Measurements from ENCODE around the gene ETV6. TPM values are rescaled to one million over a fixed set of nuclear protein-coding genes. Genes with fewer than 3 reads are reported as not detected.

ETV6 gene
- total RNA-seq, 1 experiment from 2014 or later, result 19.3 TPM

DNA sequence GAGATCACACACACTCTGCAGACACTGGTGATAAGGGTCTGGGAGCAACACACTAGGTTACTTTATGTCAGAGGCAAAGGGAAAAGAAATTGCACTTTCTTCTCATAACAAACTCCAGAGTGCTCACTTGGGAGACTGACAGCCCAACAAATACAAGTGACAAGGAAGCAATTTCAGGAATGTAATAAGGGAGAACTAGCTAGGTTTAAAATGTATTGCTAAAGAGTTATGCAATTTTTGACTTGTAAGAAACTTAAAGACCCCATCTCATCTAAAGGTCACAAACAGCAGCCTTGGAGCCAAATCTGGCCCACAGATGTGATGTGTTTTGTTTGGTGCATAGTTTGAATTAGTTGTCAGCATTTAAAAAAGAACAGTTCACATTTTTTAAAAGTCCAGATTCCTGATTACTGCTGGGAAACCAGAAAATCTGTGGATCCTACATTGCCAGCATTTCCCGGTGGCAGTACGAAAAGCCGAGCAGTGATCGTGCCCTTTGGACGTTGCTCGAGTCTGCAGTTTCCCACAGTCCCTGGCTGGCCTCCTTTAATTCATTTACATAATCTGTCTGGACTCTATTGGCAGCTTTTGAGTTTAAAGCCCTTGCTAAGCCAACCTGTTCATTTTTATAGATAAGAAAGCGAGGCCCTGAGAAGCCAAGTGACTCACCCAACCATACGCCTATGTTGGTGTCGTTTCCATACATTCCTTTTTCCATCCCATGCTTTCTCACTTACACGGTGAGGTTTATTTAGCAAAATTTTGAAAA is 42.0 kb upstream of the ETV6 start:
- intact Hi-C loops (cut with micrococcal nuclease), result no loop called here
- Mint-ChIP-seq H3K4me3 (ENCODE audit: unreplicated experiment) (no peak overlapping the region), H3K27ac (ENCODE audit: low read depth, unreplicated experiment) (no peak overlapping the region), H3K36me3 (ENCODE audit: insufficient read depth, unreplicated experiment) (no peaks in the 10 kb centered on the region), H3K9me3 (ENCODE audit: unreplicated experiment) (no peaks in the 10 kb centered on the region), H3K4me1 (ENCODE audit: insufficient read depth, unreplicated experiment) (no peaks in the 10 kb centered on the region), H3K27me3 (ENCODE audit: insufficient read depth, unreplicated experiment) (no peaks in the 10 kb centered on the region)
- TF ChIP-seq, protein P1, sequence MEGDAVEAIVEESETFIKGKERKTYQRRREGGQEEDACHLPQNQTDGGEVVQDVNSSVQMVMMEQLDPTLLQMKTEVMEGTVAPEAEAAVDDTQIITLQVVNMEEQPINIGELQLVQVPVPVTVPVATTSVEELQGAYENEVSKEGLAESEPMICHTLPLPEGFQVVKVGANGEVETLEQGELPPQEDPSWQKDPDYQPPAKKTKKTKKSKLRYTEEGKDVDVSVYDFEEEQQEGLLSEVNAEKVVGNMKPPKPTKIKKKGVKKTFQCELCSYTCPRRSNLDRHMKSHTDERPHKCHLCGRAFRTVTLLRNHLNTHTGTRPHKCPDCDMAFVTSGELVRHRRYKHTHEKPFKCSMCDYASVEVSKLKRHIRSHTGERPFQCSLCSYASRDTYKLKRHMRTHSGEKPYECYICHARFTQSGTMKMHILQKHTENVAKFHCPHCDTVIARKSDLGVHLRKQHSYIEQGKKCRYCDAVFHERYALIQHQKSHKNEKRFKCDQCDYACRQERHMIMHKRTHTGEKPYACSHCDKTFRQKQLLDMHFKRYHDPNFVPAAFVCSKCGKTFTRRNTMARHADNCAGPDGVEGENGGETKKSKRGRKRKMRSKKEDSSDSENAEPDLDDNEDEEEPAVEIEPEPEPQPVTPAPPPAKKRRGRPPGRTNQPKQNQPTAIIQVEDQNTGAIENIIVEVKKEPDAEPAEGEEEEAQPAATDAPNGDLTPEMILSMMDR (IDR thresholded peaks at IDR 0.05; ENCODE audit: unreplicated experiment), result no peak
- ChIA-PET POLR2A (interaction anchor here (0.7 kb wide), 1 partner anchor 606 kb away, joined by 3 read pairs; no protein-coding TSS in a partner anchor), CTCF (interaction anchor here (0.5 to 1.5 kb wide), 2 partner anchors 9 to 26 kb away, joined by 3 read pairs; no protein-coding TSS in a partner anchor)
- BruUV-seq (replicated peaks), result no TSS peak
- no peak for DNase-seq (ENCODE audit: unreplicated experiment)

DNA sequence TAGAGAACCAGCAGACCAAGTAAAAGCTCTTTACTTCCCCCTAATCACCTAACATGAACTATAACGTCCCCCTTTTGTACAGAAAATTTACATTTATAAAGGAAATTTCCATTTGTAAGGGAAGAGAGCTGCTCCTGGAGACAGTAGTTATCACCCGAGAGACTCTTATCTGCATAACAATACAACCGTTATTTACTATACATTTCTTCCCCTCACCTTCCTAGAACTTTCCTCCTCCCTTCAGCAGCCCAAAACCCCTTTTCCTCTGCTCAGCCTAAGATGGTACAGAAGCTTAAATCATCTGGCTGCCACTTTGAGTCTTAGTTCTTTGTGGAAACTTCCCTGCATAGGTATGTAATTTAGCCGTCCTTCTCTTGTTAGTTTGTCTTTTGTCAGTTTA is 40.4 kb upstream of the ETV6 start:
- no TSS peak for BruUV-seq (replicated peaks)
- H3K27me3 Mint-ChIP-seq (ENCODE audit: insufficient read depth, unreplicated experiment), result no peaks in the 10 kb centered on the region
- H3K36me3 Mint-ChIP-seq (ENCODE audit: insufficient read depth, unreplicated experiment), result no peaks in the 10 kb centered on the region
- TF ChIP-seq, protein P1 (IDR thresholded peaks at IDR 0.05; ENCODE audit: unreplicated experiment), result no peak
- POLR2A ChIA-PET, result no interaction called here
- no peak overlapping the region for H3K27ac Mint-ChIP-seq (ENCODE audit: low read depth, unreplicated experiment)
- no peaks in the 10 kb centered on the region for H3K4me1 Mint-ChIP-seq (ENCODE audit: insufficient read depth, unreplicated experiment)
- intact Hi-C loops (cut with micrococcal nuclease), result no loop called here
- H3K4me3 Mint-ChIP-seq (ENCODE audit: unreplicated experiment), result no peak overlapping the region
- CTCF ChIA-PET, result no interaction called here
- no peak for DNase-seq (ENCODE audit: unreplicated experiment)
- H3K9me3 Mint-ChIP-seq (ENCODE audit: unreplicated experiment), result no peaks in the 10 kb centered on the region

DNA sequence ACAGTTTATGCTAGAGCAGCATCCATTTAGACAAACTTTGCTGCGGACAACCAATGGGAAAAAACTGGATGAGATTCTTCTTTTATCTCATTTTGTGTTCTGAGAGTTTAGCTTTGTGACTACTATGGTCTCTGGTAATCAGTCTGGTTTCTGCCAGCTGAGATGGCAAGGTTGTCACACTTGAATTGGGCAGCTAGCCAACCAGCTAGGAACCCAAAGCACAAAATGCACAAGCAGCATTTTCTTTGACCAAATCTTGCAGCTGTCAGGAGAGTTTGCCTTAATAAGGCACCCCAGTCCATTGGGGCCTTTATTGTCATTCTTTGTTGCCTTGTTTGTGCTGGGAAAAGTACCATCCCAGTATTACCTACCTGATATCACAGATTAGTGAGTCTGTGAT is 34.0 kb upstream of the ETV6 start:
- POLR2A ChIA-PET, result interaction anchor here (0.6 kb wide), 1 partner anchor 10 kb away, joined by 3 read pairs; no protein-coding TSS in a partner anchor
- intact Hi-C loops (cut with micrococcal nuclease), result no loop called here
- TF ChIP-seq, protein P1 (IDR thresholded peaks at IDR 0.05; ENCODE audit: unreplicated experiment), result no peak
- no peaks in the 10 kb centered on the region for H3K27me3 Mint-ChIP-seq (ENCODE audit: insufficient read depth, unreplicated experiment)
- H3K4me3 Mint-ChIP-seq (ENCODE audit: unreplicated experiment), result no peak overlapping the region
- DNase-seq (ENCODE audit: unreplicated experiment), result no peak
- H3K27ac Mint-ChIP-seq (ENCODE audit: low read depth, unreplicated experiment), result no peak overlapping the region
- no TSS peak for BruUV-seq (replicated peaks)
- no peaks in the 10 kb centered on the region for H3K36me3 Mint-ChIP-seq (ENCODE audit: insufficient read depth, unreplicated experiment)
- no peaks in the 10 kb centered on the region for H3K4me1 Mint-ChIP-seq (ENCODE audit: insufficient read depth, unreplicated experiment)
- no peaks in the 10 kb centered on the region for H3K9me3 Mint-ChIP-seq (ENCODE audit: unreplicated experiment)
- CTCF ChIA-PET, result no interaction called here

DNA sequence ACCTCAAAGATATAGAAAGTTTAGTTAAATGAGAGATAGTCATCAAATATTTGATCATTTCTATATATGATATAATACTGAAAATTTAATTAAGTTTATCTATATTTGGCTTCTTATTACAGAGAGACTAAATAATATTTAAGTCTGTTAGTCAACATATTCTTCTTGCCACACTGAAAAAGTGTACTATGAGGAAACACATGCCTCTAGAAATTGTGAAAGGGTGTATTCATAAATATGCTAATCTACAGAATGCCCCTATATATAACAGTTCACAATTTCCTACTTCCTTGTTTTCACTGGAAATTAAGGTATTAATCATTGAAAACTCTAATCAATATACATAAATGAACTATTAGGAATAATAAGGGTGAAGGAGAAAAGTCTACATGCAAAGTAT is 31.4 kb upstream of the ETV6 start:
- TF ChIP-seq, protein P1 (IDR thresholded peaks at IDR 0.05; ENCODE audit: unreplicated experiment), result no peak
- no peak overlapping the region for H3K27ac Mint-ChIP-seq (ENCODE audit: low read depth, unreplicated experiment)
- intact Hi-C loops (cut with micrococcal nuclease), result no loop called here
- DNase-seq (ENCODE audit: unreplicated experiment), result no peak
- ChIA-PET POLR2A (no interaction called here), CTCF (no interaction called here)
- H3K4me3 Mint-ChIP-seq (ENCODE audit: unreplicated experiment), result no peak overlapping the region
- BruUV-seq (replicated peaks), result no TSS peak
- no peaks in the 10 kb centered on the region for H3K27me3 Mint-ChIP-seq (ENCODE audit: insufficient read depth, unreplicated experiment)
- H3K4me1 Mint-ChIP-seq (ENCODE audit: insufficient read depth, unreplicated experiment), result no peaks in the 10 kb centered on the region
- H3K9me3 Mint-ChIP-seq (ENCODE audit: unreplicated experiment), result no peaks in the 10 kb centered on the region
- no peaks in the 10 kb centered on the region for H3K36me3 Mint-ChIP-seq (ENCODE audit: insufficient read depth, unreplicated experiment)

All from MCF 10A (cell line).